Measurements from ENCODE around the gene HDAC4. TPM values are rescaled to one million over a fixed set of nuclear protein-coding genes. Genes with fewer than 3 reads are reported as not detected.

The HDAC4 gene
- total and polyA plus RNA-seq, 2 of the 8 experiments (the other 6 are each of a cell fraction or from before 2014, with no cell fraction given), result 15.4 to 31.5 TPM

Small RNAs within 50 kb of the gene (microRNA-seq; reads per million reads assigned to microRNA genes)
- gene MIR2467 (ENCODE audit: borderline microRNAs expressed in 2 of 2, borderline number of aligned reads in 2 of 2, borderline replicate concordance in 1 of 2), result 0.23 to 0.61 reads per million in 2 experiments
- gene MIR4269 (ENCODE audit: borderline microRNAs expressed in 2 of 2, borderline number of aligned reads in 2 of 2, borderline replicate concordance in 1 of 2), result 0 reads per million in 2 experiments
- 0 reads per million in 2 experiments for gene MIR4440 (ENCODE audit: borderline microRNAs expressed in 2 of 2, borderline number of aligned reads in 2 of 2, borderline replicate concordance in 1 of 2)
- 0 reads per million in 2 experiments for gene MIR4441 (ENCODE audit: borderline microRNAs expressed in 2 of 2, borderline number of aligned reads in 2 of 2, borderline replicate concordance in 1 of 2)

Small RNAs within 50 kb of the gene (small RNA-seq; reads per million reads assigned to genes)
- gene MIR2467 (ENCODE audit: insufficient read depth) (183 reads per million, percentile 98 among the genes with 10 or more reads in this experiment), gene MIR4269 (ENCODE audit: insufficient read depth) (not detected), gene MIR4440 (ENCODE audit: insufficient read depth) (not detected), gene MIR4441 (ENCODE audit: insufficient read depth) (not detected)

All from H1 (cell line).